Osteoblast (primary cell): ENCODE measurements around the gene SIK2. TPM values are rescaled to one million over a fixed set of nuclear protein-coding genes. Genes with fewer than 3 reads are reported as not detected.

ENCODE experiments used
- DNase-seq: peaks from one replicate; pipeline ENCODE4 v3.0.0; 2011; ENCODE audit warnings: low spot score, mixed read lengths; ENCODE audit not compliant: insufficient read length; ENCODE audit errors: missing footprints
- H2AFZ ChIP-seq: 2 replicates; pipeline ENCODE4 v1.6.0; 2011; ENCODE audit warnings: mild to moderate bottlenecking, low read length
- H3K27ac ChIP-seq: 2 replicates; pipeline ENCODE4 v1.5.1; 2011; ENCODE audit warnings: mild to moderate bottlenecking, low read depth, low read length, moderate library complexity
- H3K27me3 ChIP-seq: 2 replicates; pipeline ENCODE4 v1.6.0; 2012; ENCODE audit warnings: mild to moderate bottlenecking, control low read depth, inconsistent platforms, low read length, moderate library complexity; ENCODE audit not compliant: insufficient read depth
- H3K36me3 ChIP-seq: 2 replicates; pipeline ENCODE4 v1.5.1; 2011; ENCODE audit warnings: mild to moderate bottlenecking, low read length, control low read depth, moderate library complexity; ENCODE audit not compliant: insufficient read depth
- H3K4me1 ChIP-seq: 2 replicates; pipeline ENCODE4 v1.5.1; 2011; ENCODE audit warnings: mild to moderate bottlenecking, low read length, control low read depth, moderate library complexity; ENCODE audit not compliant: insufficient read depth
- H3K4me2 ChIP-seq: 2 replicates; pipeline ENCODE4 v1.6.0; 2011; ENCODE audit warnings: mild to moderate bottlenecking, low read length; ENCODE audit not compliant: insufficient read depth
- H3K4me3 ChIP-seq: fragments of 200-600 bp; sonication (generic); 3 replicates; pipeline ENCODE4 v1.5.1; 2012; ENCODE audit warnings: mild to moderate bottlenecking, low read length, inconsistent platforms; ENCODE audit not compliant: insufficient read depth
- H3K79me2 ChIP-seq: 2 replicates; pipeline ENCODE4 v1.6.0; 2012; ENCODE audit warnings: mild to moderate bottlenecking, low read length, control low read depth, inconsistent platforms; ENCODE audit not compliant: insufficient read depth
- H3K9me3 ChIP-seq: 2 replicates; pipeline ENCODE4 v1.5.1; 2011; ENCODE audit warnings: low read depth, low read length, control low read depth
- H4K20me1 ChIP-seq: 2 replicates; pipeline ENCODE4 v1.6.0; 2012; ENCODE audit warnings: mild to moderate bottlenecking, low read length, control low read depth; ENCODE audit not compliant: insufficient read depth
- total RNA-seq: library from RNA; depleted of rRNA; stranded (reverse); fragments of >200 nt; gene quantifications from 2 replicates; pipeline ENCODE4 v1.2.3, GENCODE V29; 2012
- TF ChIP-seq, protein P1 (sequence below): IDR thresholded peaks from 2 replicates; pipeline ENCODE4 v1.5.1; 2011; ENCODE audit warnings: mild to moderate bottlenecking, low read depth, low read length, moderate library complexity; ENCODE audit errors: extremely low read depth

SIK2 gene
- total RNA-seq, 1 donor, result 17.7 TPM

DNA sequence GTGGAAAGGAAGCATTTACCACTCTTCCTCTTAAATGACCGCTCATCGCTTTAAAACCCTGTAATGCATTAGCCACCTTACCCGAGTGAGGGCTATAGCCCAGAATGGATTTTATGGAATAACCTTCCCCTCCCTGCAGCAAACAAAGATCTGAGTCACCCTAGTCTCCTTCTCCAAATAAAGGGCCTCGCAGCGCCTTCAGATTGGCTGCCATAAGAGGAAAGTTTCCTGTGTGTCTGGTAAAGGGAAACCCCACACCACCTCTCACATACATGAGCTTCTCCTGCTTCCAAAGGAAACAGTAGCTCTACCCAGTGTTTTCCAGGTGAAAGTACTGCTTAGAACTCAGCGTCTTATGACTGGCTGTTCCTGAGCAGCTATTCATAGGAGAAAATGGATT lies 116.2 kb downstream of the SIK2 start:
- H3K4me3 ChIP-seq, result no peak overlapping the region
- peaks cover 40% of the 10 kb centered on the region for H3K36me3 ChIP-seq
- H3K79me2 ChIP-seq, result no peaks in the 10 kb centered on the region
- no peaks in the 10 kb centered on the region for H3K27me3 ChIP-seq
- TF ChIP-seq, protein P1, sequence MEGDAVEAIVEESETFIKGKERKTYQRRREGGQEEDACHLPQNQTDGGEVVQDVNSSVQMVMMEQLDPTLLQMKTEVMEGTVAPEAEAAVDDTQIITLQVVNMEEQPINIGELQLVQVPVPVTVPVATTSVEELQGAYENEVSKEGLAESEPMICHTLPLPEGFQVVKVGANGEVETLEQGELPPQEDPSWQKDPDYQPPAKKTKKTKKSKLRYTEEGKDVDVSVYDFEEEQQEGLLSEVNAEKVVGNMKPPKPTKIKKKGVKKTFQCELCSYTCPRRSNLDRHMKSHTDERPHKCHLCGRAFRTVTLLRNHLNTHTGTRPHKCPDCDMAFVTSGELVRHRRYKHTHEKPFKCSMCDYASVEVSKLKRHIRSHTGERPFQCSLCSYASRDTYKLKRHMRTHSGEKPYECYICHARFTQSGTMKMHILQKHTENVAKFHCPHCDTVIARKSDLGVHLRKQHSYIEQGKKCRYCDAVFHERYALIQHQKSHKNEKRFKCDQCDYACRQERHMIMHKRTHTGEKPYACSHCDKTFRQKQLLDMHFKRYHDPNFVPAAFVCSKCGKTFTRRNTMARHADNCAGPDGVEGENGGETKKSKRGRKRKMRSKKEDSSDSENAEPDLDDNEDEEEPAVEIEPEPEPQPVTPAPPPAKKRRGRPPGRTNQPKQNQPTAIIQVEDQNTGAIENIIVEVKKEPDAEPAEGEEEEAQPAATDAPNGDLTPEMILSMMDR, result no peak
- H2AFZ ChIP-seq, result no peak overlapping the region
- peaks cover 20% of the 10 kb centered on the region for H3K4me1 ChIP-seq
- H3K27ac ChIP-seq, result peak overlapping the region; percentile 46
- H4K20me1 ChIP-seq, result no peaks in the 10 kb centered on the region
- peak overlapping the region; percentile 18 for H3K4me2 ChIP-seq
- DNase-seq, result no peak
- no peaks in the 10 kb centered on the region for H3K9me3 ChIP-seq

- Histone ChIP-seq H3K79me2 (no peaks in the 10 kb centered on the region), H3K4me1 (peaks cover 20% of the 10 kb centered on the region), H3K27me3 (no peaks in the 10 kb centered on the region), H4K20me1 (no peaks in the 10 kb centered on the region), H3K4me2 (peak overlapping the region; percentile 18), H2AFZ (no peak overlapping the region), H3K4me3 (no peak overlapping the region), H3K36me3 (peaks cover 41% of the 10 kb centered on the region), H3K27ac (peak overlapping the region; percentile 46), H3K9me3 (no peaks in the 10 kb centered on the region)
- DNase-seq, result no peak
- TF ChIP-seq, protein P1, result no peak
These were observed 116.6 kb downstream of the SIK2 start for GRCh38 chr11:111718859-111719258.

DNA sequence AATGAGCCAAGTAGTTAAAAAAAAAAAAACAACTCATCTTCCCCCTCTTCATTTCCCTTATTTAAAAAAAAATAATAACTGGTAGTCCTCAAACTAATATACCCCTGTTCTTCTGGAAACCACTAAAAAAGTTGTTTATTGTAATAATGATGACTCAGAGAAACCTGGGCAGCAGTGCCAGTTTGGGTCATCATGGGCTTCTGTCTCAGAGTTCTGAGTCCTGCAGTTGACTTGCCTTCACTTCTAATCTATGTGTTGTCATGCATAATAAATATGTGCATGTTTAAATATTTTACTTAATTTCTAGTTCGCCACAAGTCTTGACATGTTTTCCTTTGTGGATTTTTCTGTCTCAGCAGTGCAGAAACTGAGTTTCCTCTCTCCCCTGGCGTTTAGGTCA lies 117.1 kb downstream of the SIK2 start:
- no peak for DNase-seq
- Histone ChIP-seq H3K4me3 (no peak overlapping the region), H3K4me1 (peaks cover 20% of the 10 kb centered on the region), H3K27me3 (no peaks in the 10 kb centered on the region), H3K4me2 (no peak overlapping the region), H2AFZ (no peak overlapping the region), H3K79me2 (no peaks in the 10 kb centered on the region), H3K36me3 (peaks cover 44% of the 10 kb centered on the region), H3K27ac (peak overlapping the region; percentile 10), H3K9me3 (no peaks in the 10 kb centered on the region), H4K20me1 (no peaks in the 10 kb centered on the region)
- TF ChIP-seq, protein P1, result no peak

DNA sequence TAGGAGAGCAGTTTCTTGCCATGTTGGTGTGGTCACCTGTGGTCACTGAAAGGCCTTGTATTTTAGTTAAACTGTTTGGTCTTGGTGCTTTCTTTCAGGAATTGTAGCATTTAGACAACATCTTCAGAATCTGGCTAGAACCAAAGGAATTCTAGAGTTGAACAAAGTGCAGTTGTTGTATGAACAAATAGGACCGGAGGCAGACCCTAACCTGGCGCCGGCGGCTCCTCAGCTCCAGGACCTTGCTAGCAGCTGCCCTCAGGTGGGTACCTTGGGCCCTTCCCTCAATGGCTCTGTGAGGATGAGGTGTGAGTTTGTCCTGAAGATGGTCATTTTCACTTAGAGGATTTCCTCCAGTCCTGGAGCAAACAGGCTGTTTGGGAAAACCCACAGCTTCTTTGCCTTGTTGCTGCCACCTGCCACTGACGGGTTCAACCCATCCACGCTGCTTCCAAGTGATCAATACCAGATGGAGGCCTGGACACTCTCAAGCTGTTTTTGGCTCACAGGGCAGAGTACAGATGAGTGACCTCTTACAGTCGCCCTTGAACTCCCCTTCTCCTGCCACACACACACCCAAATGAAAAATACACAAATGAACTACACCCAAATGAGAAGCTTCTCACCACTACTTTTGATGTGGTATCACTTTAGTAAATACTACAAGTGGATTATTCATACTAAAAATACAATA lies 118.7 kb downstream of the SIK2 start:
- H3K27ac ChIP-seq, result no peak overlapping the region
- TF ChIP-seq, protein P1, result no peak
- H3K9me3 ChIP-seq, result no peaks in the 10 kb centered on the region
- H3K36me3 ChIP-seq, result peaks cover 57% of the 10 kb centered on the region
- peaks cover 20% of the 10 kb centered on the region for H3K4me1 ChIP-seq
- no peak for DNase-seq
- no peaks in the 10 kb centered on the region for H4K20me1 ChIP-seq
- no peaks in the 10 kb centered on the region for H3K79me2 ChIP-seq
- no peak overlapping the region for H2AFZ ChIP-seq
- H3K4me3 ChIP-seq, result no peak overlapping the region
- H3K27me3 ChIP-seq, result no peaks in the 10 kb centered on the region
- H3K4me2 ChIP-seq, result no peak overlapping the region
